HG02763 (cell line): ENCODE measurements around the gene GCN1.

Source experiments
- ATAC-seq: cut with Tn5 transposase; IDR thresholded peaks from one replicate; pipeline ENCODE4 v1.9.1; 2021; ENCODE audit warnings: mild to moderate bottlenecking, moderate library complexity; ENCODE audit not compliant: unreplicated experiment

The GCN1 gene

DNA sequence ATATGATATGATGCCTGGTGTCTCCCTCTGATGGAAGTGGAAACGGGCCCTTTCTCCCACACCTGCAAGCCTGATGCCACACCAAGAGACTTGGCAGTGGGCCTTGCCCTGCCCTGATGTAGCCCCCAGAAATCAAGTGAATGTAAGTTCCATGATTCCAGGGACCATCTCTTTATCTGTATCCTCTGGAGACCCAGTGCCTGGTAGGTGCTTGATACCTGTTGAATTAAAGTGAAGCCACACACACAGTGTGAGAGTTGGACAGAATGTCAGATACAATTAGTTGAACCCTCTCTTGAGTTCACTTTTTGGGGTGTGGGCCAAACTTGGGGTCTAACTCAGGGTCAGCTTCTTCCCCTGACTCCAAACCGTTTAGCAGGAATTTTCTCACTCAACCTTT is 73.2 kb downstream of the GCN1 start:
- no peak for ATAC-seq

DNA sequence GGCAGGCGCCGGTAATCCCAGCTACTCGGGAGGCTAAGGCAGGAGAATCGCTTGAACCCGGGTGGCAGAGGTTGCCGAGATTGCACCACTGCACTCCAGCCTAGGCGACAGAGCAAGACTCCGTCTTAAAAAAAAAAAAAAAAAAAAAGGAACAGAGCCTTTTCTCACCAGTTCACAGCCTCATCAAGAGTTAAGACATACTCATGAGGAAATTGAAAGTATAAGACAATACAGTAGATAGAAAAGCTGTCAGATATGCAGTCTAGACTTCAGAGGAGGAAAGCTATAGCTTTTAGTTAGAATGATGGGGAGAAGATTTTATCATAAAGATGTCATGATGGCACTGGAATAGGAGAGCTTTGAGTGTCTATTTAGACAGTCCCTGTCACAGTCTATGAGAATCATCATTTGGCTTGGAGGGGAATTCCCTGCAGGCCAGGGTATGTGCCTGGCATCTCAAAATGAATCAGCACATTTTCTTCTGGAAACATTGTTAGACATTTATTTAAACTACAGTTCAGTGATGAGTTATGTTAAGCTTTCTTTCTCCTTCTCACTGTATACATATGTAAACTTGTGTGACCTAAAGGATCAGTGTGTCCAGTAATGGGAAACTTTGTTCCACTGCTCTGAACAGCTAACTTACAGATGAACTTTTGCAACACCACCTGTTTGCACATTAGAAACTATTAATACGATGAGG is 75.1 kb downstream of the GCN1 start:
- ATAC-seq = peak; percentile 21

DNA sequence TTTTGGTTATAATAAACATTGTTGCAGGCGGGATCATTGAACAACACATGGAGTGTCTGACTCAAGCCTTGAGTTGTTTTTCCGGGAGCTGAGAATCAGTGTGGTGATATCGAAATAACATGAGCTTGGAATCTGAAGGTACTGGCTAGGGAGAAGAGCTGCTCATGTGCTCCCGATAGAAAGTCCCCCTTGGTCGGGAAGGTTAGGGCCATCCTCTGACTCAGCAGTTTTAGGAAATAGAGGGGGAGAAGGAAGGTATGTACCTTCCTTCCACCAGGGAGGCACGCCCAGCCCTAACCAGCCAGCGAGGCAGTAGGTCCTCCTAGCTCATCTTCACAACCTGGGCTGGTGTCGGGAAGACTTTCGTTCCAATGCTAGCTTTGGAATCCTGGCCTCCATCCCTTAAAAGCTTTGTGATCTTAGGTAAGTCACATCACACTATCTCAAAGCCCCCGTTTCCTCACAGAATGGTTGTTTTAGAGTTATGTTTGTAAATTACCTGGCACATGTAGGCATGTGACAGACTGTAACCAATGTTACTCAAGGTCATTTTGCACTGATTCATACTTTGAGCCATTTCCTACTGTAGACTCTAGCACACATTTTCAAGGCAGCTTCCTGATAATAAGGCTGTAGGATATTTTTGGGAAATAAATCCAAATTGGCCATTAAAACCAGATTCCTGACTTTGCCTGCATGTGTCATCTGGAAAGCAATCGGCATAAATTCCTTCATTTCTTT is 76.0 kb downstream of the GCN1 start:
- no peak for ATAC-seq

DNA sequence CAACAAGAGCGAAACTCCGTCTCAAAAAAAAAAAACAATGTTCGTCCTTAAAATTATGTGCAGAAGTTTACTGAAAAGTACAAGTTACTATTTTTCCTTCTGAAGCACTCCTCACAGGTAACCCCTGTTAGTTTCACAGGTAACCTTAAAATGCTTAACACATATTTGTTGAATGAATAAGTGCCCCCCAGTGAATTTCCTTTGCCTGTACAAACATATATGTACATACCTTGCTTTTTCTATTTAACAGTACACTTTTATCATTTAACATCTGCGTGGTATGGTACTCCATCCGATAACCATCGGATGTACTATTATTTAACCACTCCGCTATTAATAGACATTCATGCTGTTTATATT is 76.6 kb downstream of the GCN1 start:
- no peak for ATAC-seq

DNA sequence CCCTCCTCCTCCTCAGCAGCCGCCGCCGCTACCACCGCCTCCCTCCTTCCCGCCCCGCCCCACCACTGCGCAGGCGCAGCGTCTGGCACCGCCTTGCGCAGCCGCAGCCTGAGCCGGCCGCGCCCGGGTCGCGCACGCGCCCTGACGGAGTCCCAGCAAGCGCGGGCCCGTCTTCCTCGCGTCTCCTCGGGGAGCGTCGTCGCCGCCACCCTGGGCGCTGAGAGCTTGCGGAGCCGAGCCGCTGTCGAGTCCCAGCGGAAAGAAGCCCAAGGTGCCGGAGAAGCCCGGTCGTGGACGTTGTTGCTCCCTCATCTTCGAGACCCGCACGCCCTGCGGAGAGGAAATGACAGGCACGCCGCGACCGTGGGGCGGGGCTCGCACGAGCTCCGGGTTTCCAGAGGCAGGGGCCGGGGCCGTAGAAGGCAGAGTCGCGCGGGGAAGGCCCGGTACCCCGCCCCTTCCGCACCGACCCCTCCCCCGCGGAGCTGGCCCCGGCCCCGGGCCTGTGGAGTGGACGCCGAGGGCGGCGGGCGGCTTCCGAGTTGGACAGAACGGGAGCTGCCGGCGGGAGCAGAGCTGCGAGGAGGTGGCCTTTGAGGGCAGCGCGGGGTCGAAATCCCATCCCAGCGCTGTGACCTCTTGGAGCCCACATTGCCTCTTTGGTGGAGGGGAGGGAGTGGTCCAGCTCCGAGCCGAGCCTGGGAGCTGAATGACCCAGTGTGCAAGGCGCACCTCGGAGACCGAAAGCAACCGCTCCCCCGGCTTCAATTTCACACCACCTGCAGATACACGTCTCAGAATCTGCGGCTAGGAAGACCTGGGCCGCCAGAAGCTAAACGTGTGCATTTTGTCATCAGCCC is 77.5 kb downstream of the GCN1 start:
- ATAC-seq = peak; percentile 49

DNA sequence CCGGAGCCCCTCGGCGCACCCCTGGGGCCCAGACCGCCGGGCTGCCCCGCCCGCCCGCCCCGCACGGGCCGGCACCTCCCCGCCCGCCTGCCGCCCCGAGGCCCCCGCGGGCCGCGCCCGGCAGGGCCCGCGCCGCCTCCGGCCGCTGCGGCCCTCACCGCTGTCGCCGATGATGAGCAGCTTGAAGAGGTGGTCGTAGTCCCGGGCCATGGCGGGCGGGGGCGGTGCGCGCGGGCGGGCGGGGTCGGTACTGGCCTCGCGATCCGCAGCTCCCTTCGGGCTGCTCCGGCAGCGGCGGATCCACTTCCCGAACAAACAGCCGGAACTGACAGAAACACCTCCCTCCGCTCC is 78.1 kb downstream of the GCN1 start, which contains the start of gene RAB35:
RAB35 (minus strand) TSS at position 313 of the 351 bp plus-strand sequence; CDS start at position 210, 103 bp downstream.
- peak; percentile 2 for ATAC-seq

DNA sequence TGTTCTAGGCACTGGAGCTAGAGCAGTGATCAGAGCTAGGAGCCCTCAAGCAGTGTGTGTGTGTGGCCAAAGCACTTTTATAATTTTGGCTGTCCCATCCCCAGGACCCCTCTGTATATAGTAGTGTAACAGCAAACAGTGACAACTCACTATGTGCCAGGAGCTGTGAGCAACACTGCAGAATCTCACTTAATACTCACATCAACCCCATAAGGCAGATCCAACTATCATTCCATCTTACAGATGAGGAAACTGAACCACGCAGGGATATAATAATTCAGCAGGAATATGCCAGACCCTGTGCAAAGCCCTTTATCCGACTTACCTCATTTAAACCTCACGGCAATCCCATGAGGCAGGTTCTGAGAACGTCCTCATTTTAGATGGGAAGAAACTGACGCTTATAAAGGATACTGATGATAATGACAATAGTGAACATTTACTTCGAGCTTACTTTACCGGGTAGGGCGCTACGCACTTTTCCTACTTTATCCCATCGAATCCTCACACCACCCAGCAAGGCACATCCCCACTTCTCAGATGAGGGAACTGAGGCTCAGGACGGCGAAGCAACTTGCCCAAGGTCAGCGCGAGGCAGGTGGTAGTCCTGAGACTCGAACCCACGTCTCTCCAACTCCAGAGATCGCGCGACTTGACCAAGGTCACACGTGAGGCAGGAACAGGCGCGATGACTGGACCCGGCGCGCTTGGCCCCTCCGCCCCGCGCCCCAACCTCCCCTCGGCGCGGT is 78.6 kb downstream of the GCN1 start:
- ATAC-seq = no peak

DNA sequence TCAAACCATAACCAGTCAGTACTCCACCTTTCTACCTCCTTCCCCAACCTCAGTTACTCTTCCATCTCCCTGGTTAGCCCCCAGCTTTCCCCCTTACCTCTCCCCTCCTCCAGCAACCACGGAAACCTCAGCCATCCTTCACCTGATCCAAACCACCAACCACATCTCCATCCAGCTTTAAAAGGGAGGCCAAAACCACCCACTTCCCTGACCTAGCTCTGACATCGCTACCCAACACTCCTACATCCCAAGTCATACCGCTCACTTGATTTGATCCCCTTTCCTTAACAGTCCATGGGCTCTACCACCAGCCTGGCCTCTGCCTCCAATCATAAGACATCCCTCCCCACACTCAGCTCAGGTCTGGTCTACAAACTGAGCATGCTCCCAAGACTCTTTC is 79.4 kb downstream of the GCN1 start:
- no peak for ATAC-seq

DNA sequence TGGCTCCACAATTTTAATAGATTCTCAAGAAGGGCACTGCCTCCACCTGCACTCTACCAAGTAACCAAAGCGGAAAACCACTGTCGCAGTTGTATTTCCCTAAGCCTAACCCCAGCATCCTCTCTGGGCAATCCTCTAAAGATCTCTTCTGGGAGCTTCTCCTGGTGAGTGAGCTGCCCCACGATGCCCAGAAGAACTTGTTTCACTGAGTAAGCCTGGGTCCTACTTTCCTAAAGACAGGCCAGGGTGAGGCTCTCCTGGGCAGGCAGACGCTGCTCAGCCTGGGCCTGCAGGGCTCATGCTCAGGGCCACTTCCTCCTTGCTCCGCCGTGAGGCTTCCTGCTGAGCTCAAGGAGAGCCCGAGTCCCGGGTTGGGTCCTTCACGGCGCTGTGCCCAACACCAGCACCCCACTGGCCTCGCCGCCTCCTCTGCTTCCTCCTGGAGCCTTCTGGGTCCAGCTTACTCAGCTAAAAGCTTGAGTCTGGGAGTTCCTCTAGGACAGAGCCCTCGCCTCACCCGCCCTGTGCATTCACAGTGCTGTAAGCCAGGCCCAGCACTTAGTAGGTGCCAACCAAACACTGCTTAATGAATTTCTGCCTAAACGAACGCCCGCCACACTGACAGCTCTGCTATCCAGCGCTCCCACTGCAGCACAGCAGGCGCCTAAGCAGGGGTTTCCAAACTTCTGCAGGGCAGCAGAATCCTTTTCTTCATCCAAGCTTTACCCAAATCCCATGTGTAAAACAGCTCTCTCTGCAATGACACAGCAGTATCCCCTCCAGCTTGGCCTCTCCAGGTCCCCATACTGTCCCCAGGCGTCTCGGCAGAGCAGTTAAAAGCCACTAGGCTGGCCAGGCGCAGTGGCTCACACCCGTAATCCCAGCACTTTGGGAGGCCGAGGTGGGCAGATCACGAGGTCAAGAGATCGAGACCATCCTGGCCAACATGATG is 83.7 kb downstream of the GCN1 start:
- peak; percentile 62 for ATAC-seq

DNA sequence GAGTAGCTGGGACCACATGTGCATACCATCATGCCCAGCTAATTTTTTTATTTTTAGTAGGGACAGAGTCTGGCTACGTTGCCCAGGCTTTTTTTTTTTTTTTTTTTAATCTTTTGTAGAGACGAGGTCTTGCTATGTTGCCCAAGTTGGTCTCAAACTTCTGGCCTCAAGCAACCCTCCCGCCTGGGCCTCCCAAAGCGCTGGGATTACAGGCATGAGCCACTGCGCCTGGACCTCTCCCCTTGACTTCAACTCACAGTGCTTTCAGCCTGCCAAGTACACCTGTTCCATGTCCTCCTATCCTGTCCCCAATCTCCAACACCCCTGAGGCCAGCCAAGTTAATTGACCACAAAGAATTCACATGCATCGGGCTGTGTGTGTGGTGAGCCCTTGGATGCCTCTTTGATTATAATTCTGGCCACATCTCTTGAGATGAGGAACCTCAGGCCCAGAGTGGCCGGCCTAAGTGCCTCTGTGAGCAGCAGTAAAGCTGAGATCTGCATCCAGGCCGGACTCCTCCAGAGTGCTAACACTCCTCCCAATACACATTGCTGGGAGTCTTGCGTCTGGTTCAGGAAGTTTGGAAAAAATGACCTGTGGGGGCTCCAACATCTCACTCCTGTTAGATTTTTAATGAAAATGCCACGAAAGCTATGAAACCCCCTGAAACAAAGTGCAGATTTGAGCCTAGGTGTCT is 84.8 kb downstream of the GCN1 start:
- ATAC-seq = no peak

DNA sequence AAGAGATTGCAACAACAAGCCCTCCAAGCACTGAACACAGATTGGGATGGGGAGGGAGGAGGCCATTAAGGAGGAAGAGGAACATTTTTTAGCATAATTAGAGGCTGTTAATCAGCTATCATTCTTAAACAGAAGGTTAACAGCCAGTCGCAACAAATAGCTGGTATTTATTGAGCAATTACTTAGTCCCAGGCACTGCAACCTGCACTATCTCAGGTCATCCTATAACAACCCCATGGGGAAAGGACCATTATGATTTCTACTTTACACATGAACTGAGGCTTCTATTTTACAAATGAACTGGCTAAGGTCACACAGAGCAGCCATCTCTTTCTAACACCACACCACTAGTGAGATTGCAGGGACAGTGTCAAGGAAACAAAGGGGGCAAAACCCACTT is 88.4 kb downstream of the GCN1 start:
- no peak for ATAC-seq

DNA sequence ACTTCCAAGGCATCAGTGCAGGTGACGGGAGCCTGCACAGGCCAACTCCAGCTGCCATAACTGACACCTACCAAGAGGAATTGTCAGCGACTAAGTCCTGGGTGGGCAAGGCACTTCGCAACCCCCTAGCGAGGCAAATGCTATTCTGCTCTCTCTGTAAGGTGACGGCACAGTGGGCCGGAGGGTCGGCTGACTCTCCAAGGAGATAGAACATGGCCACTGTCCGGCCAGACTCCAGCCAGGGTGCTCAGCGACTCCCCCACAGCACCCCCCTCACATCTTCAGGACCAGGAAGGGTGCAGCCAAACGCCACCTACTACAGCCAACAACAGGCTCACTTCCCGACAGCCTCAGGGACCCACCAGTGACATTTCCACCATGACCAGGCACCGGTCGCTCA is 91.1 kb downstream of the GCN1 start:
- no peak for ATAC-seq

DNA sequence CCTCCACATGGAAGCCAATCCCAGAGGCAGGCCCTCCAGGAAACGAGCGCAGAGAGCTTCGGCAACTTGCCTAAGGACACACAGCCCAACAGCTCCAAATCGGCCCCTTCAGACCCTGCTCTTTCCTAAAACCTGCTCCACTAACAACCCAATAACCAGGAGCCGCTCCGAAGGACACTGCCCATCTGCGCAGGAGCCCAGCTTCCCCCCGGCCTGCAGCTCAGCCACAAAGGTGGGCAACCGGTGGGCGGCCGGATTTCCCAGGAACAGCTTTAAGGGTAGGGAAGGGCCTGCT is 91.5 kb downstream of the GCN1 start:
- no peak for ATAC-seq

DNA sequence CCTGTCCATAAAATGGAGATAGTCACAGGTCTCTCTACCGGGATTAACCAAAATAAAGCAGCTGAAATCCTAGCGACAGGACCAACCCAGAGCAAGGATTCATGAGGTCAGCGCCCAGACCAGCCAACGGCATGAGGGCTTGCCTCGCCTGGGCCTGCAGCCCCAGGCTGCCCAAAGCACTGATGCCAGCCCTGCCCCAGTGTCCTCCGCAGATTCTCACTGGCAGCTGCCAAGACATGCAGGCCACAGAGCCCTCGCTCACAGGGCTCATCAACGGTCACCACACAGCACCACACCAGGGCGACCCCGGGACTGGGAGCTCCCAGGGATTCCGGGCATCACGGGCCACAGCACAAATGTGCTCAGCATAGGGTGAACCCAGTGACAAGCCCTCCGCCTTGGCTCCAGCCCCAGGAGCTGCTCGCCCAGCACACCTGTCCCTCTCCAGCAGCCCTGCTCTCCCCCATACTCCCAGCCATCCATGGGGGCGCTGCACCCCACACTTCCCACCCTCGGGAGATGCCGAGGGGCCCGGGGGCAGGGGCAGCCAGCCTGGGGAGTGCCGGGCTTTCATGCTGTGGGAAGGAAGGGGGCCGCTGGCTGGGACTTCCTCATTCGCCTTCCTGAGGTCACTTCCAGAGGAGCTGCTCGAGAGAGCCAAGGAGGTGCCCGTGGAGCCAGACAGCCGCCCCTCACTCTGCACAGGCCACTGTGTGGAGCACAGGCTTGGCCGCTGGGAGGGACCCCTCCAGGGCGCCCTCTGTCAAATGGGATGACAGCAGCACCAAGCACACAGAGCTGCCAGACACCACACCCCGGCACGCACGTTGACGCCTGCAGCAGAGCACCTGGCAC is 92.1 kb downstream of the GCN1 start:
- no peak for ATAC-seq

DNA sequence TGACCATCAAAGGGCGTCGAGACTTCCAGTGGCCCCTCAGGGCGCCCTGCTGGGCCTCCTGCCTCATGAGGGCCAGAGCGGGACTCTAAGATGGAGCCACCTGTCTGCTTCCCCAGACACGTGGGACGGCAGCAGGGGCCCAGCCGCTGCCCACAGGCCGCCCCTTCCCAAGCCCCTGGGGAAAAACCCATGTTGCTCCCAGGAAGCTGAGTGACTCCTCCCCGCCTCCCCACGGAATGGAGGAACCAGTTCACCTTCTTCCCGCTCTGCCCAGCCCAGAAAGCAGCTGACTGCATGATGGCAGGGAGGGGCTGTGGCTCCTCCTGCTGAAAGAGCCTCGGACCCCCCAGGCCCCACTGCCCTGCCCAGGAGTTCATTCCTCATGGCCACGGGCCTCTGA is 92.9 kb downstream of the GCN1 start:
- ATAC-seq = no peak

DNA sequence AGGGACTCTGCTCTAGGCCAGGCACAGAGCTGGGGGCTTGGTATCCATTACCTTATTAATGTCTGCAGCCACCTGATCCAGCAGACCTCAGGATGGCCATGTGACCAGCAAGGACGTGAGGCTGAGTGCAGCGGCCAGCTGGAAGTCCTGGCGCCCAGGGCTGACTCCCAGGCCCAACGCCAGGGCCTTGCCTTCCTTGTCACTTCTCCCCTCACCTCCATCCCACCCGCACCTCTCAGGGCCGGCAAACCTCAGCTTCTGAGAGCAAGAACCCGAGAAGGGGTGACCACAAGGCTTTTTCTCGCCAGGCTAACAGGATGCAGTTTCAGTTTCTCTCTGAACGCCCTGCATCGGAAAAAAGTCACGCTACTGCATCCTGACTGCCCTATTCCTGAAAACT is 93.3 kb downstream of the GCN1 start:
- no peak for ATAC-seq

DNA sequence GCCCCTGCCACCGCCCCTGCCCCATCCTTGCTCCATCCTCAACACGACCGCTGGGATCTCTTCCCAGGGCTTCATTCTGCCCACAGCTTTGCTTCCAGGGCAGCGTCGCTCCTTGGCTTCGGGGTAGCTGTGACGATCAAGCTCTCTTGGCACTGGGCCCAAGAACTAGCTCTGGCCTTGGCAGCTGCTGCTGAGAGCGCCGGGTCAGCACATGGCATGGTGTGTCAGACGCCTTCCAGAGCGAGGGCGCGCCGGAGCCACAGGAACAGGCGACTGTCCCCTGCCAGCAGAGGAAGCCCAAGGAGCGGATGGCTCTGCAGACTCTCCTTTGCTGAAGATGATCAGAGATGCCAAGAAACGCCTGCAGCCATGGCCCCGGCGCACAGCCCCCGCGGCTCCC is 93.9 kb downstream of the GCN1 start:
- ATAC-seq = no peak

DNA sequence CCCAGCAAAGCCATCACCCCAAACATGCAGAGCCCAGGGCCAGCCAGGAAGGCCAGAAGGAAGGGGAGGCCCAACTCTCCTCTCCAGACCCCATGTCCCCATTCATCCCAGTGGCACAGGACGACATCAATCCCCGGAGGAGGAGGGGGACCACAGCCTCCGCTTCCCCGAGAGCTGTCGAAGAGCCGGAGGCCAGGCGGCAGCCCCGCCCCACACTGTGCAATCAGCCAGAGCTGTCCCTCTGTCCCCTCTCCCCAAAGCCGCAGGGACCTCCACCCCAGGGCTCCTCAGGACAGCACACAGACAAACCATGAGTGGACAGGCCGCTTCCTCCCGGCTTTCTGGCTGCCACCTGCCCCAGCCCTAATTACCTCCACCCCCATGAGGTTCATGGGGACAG is 94.8 kb downstream of the GCN1 start:
- ATAC-seq = no peak
